Fibroblast of lung (primary cell): ENCODE measurements around the gene CLDN2. TPM values are rescaled to one million over a fixed set of nuclear protein-coding genes. Genes with fewer than 3 reads are reported as not detected.

ENCODE experiments used
- DNase-seq, 2 donors: peaks; one replicate each; pipeline versions ENCODE4 v3.0.0 to v3.0.0-alpha.2; 2010; ENCODE audit warnings: low read depth in 2 of 2
- H2AFZ ChIP-seq: 2 replicates; pipeline ENCODE4 v1.5.1; 2012; ENCODE audit warnings: low read length, control low read depth, inconsistent platforms
- H3K27ac ChIP-seq: 2 replicates; pipeline ENCODE4 v1.5.1; 2011; ENCODE audit warnings: low read length, control low read depth; ENCODE audit not compliant: insufficient read depth
- H3K27me3 ChIP-seq: 2 replicates; pipeline ENCODE4 v1.5.1; 2011; ENCODE audit warnings: mild to moderate bottlenecking, low read length; ENCODE audit not compliant: control insufficient read depth, insufficient read depth
- H3K36me3 ChIP-seq: 2 replicates; pipeline ENCODE4 v1.5.1; 2011; ENCODE audit warnings: low read length; ENCODE audit not compliant: control insufficient read depth, insufficient read depth
- H3K4me1 ChIP-seq: 2 replicates; pipeline ENCODE4 v1.5.1; 2011; ENCODE audit warnings: low read length; ENCODE audit not compliant: control insufficient read depth, insufficient read depth; ENCODE audit errors: extremely low read depth
- H3K4me2 ChIP-seq: 2 replicates; pipeline ENCODE4 v1.5.1; 2011; ENCODE audit warnings: low read length, control low read depth; ENCODE audit not compliant: insufficient read depth; ENCODE audit errors: extremely low read depth
- H3K4me3 ChIP-seq, 4 experiments: fragments of 200-600 bp in 1 of 4; sonication (generic) in 1 of 4; replicated peaks in 1 of 4; 2 replicates each; pipeline ENCODE4 v1.5.1; 2011 to 2016; ENCODE audit warnings: low read length in 4 of 4, low read depth in 3 of 4, mild to moderate bottlenecking in 3 of 4, control low read depth in 2 of 4, inconsistent platforms in 1 of 4, mixed read lengths in 1 of 4; ENCODE audit not compliant: insufficient read depth in 1 of 4; ENCODE audit errors: control extremely low read depth in 1 of 4
- H3K79me2 ChIP-seq: 2 replicates; pipeline ENCODE4 v1.5.1; 2012; ENCODE audit warnings: mild to moderate bottlenecking, low read length, inconsistent platforms; ENCODE audit not compliant: control insufficient read depth, insufficient read depth
- H3K9ac ChIP-seq: 2 replicates; pipeline ENCODE4 v1.5.1; 2011; ENCODE audit warnings: mild to moderate bottlenecking, low read length, control low read depth; ENCODE audit not compliant: insufficient read depth
- H3K9me3 ChIP-seq: 2 replicates; pipeline ENCODE4 v1.5.1; 2012; ENCODE audit warnings: low read depth, low read length; ENCODE audit not compliant: control insufficient read depth, insufficient read depth
- H4K20me1 ChIP-seq: 2 replicates; pipeline ENCODE4 v1.5.1; 2011; ENCODE audit warnings: low read length; ENCODE audit not compliant: control insufficient read depth, insufficient read depth; ENCODE audit errors: extremely low read depth
- EZH2 ChIP-seq: IDR thresholded peaks from 2 replicates; pipeline ENCODE4 v1.5.1; 2012; ENCODE audit warnings: low read length, control low read depth, mild to moderate bottlenecking; ENCODE audit errors: missing control alignments
- polyA plus RNA-seq, 2 donors: library from polyadenylated mRNA; depleted of rRNA in 1 of 2; stranded (reverse) in 1 of 2; unstranded in 1 of 2; fragments of >200 nt; gene quantifications; 2 replicates each; pipeline ENCODE4 v1.2.1, GENCODE V29; 2011 to 2012; ENCODE audit warnings: missing spikeins in 1 of 2
- total RNA-seq: library from RNA; depleted of rRNA; stranded (reverse); fragments of >200 nt; gene quantifications from 2 replicates; pipeline ENCODE4 v1.2.1, GENCODE V29; 2014
- TF ChIP-seq, protein P1 (sequence below), 2 donors: IDR thresholded peaks in 1 of 2; conservative IDR thresholded peaks in 1 of 2; 1 replicate in 1 of 2; 2 replicates in 1 of 2; pipeline ENCODE4 v1.5.1; 2011 to 2012; ENCODE audit warnings: low read length in 2 of 2, control low read depth in 1 of 2, inconsistent platforms in 1 of 2, low read depth in 1 of 2, mild to moderate bottlenecking in 1 of 2

The CLDN2 gene
- total and polyA plus RNA-seq, 2 donors (not counting 1 experiment from before 2014, with no cell fraction given), result 0.02 TPM; not detected in 1

DNA sequence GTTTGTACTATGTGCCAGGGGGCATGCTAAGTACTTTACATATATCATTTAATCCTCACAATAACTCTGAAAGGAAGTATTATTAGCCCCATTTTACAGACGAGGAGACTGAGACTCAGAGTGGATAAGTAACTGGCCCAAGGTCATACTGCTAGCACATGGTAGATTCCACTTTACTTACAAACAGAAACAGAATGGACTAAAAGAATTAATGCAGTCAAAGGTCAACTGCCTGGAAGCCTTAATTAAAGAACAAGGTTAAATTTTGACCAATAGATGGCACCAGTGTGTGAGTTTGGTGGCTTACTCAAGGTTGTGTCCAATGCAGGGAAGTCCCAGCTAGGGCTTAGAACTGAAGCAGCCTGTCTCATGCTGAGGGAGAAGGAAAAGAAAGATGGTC, 21.7 kb upstream of the CLDN2 start:
- Histone ChIP-seq H3K9ac (no peak overlapping the region), H4K20me1 (no peaks in the 10 kb centered on the region)

GRCh38 chrX:106899276-106899675, 20.9 kb upstream of the CLDN2 start:
- H3K4me3 ChIP-seq, result no peak overlapping the region
- TF ChIP-seq, protein P1, sequence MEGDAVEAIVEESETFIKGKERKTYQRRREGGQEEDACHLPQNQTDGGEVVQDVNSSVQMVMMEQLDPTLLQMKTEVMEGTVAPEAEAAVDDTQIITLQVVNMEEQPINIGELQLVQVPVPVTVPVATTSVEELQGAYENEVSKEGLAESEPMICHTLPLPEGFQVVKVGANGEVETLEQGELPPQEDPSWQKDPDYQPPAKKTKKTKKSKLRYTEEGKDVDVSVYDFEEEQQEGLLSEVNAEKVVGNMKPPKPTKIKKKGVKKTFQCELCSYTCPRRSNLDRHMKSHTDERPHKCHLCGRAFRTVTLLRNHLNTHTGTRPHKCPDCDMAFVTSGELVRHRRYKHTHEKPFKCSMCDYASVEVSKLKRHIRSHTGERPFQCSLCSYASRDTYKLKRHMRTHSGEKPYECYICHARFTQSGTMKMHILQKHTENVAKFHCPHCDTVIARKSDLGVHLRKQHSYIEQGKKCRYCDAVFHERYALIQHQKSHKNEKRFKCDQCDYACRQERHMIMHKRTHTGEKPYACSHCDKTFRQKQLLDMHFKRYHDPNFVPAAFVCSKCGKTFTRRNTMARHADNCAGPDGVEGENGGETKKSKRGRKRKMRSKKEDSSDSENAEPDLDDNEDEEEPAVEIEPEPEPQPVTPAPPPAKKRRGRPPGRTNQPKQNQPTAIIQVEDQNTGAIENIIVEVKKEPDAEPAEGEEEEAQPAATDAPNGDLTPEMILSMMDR (conservative IDR thresholded peaks at IDR 0.05 in 1 of 2, IDR thresholded peaks at IDR 0.05 in 1 of 2; ENCODE audit: low read depth in 1 of 2, low read length in 2 of 2), result no peak
- TF ChIP-seq EZH2, result no peak
- no peak overlapping the region for H3K27ac ChIP-seq
- no peaks in the 10 kb centered on the region for H4K20me1 ChIP-seq
- no peaks in the 10 kb centered on the region for H3K36me3 ChIP-seq
- no peaks in the 10 kb centered on the region for H3K27me3 ChIP-seq
- H3K4me2 ChIP-seq, result no peak overlapping the region
- peaks cover 6% of the 10 kb centered on the region for H3K4me1 ChIP-seq
- no peaks in the 10 kb centered on the region for H3K9me3 ChIP-seq
- no peaks in the 10 kb centered on the region for H3K79me2 ChIP-seq
- DNase-seq, result peak in 1 of 2 donors; percentile 36
- H3K9ac ChIP-seq, result no peak overlapping the region
- H2AFZ ChIP-seq, result no peak overlapping the region

More for the DNA sequence above, 21.7 kb upstream of the CLDN2 start:
- H3K4me2 ChIP-seq, result no peak overlapping the region
- TF ChIP-seq, protein P1 (conservative IDR thresholded peaks at IDR 0.05 in 1 of 2, IDR thresholded peaks at IDR 0.05 in 1 of 2; ENCODE audit: low read depth in 1 of 2, low read length in 2 of 2), result peak; percentile 5 to 41
- no peak for TF ChIP-seq EZH2
- peak; percentile 37 to 70 for DNase-seq
- H3K9me3 ChIP-seq, result no peaks in the 10 kb centered on the region
- no peak overlapping the region for H2AFZ ChIP-seq
- no peaks in the 10 kb centered on the region for H3K36me3 ChIP-seq
- no peaks in the 10 kb centered on the region for H3K27me3 ChIP-seq
- H3K27ac ChIP-seq, result no peak overlapping the region
- no peak overlapping the region for H3K4me3 ChIP-seq
- peaks cover 6% of the 10 kb centered on the region for H3K4me1 ChIP-seq
- no peaks in the 10 kb centered on the region for H3K79me2 ChIP-seq

DNA sequence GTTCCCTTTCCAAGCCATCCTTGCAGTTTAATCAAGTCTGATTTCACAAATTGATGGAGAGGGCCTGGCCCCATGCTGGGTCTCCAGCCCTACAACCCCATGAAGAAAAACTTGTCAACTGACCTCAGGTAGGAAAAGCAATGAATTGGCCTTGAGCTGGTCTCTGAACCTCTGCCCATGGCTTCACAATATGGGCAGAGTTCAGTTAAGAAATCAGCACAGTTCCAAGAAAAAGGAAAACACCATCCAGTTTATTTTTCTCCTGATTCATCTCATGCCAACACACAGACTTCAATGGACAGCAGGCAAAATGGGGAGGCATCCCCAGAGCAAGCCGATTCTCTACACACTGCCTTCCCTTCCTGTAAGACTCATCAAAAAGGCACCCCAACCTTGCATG, 20.4 kb upstream of the CLDN2 start:
- Histone ChIP-seq H3K27ac (no peak overlapping the region), H3K9ac (no peak overlapping the region), H2AFZ (no peak overlapping the region), H3K36me3 (no peaks in the 10 kb centered on the region), H3K4me2 (no peak overlapping the region), H3K4me3 (no peak overlapping the region), H3K9me3 (no peaks in the 10 kb centered on the region), H3K27me3 (no peaks in the 10 kb centered on the region), H4K20me1 (no peaks in the 10 kb centered on the region), H3K4me1 (peaks cover 5% of the 10 kb centered on the region), H3K79me2 (no peaks in the 10 kb centered on the region)
- DNase-seq, result no peak
- TF ChIP-seq, protein P1 (conservative IDR thresholded peaks at IDR 0.05 in 1 of 2, IDR thresholded peaks at IDR 0.05 in 1 of 2; ENCODE audit: low read depth in 1 of 2, low read length in 2 of 2), result no peak
- TF ChIP-seq EZH2, result no peak
